PFSK-1 (cell line): ENCODE data around the gene AGPAT3.

Experiments used
- POLR2AphosphoS5 ChIP-seq: IDR thresholded peaks from 2 replicates; pipeline ENCODE4 v1.6.1; 2012; ENCODE audit warnings: low read depth, mild to moderate bottlenecking, control low read depth, low read length, moderate library complexity
- TAF1 ChIP-seq: IDR thresholded peaks from 2 replicates; pipeline ENCODE4 v1.6.1; 2012; ENCODE audit warnings: low read length, control low read depth, borderline replicate concordance; ENCODE audit not compliant: insufficient read depth

DNA sequence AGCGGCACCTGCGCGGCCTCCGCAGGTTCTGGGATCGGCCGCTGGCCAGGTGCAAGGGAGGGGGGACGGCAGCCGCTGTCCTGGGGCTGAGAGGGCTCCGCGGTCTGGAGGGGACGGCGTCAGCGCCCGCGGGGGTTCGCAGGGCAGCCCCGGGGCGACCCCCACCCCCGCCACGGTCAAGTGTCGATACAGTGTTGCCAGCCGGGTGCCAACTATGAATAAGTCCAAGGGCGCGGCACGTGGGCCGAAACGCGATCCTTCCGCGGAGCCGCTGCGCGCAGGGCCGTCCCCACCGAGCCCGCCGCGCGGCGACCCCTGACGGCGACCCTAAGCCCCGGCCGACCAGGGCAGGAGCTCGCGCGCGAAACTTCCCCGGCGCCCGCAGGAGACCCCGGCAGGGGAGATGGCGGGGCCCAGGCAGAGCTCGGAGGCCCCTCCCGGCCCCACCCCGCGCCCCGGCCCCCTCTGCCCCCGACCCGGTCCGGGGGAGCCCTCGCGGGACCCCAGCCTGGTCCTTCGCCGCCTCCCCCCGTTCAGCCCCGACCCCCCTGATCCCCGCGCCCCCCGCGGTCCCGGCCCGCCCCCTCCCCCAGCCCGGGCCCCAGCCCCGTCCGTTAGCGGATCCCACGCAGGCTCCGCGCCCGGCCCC is 586 bp upstream of the AGPAT3 start:
- TF ChIP-seq POLR2AphosphoS5 (no peak), TAF1 (no peak)
